IMR-90 (cell line): ENCODE measurements around the gene RTF1.

Source experiments
- POLR2A ChIP-seq: IDR thresholded peaks from 2 replicates; pipeline ENCODE4 v1.6.1; 2012; ENCODE audit warnings: mild to moderate bottlenecking, low read depth, low read length
- RFX5 ChIP-seq: IDR thresholded peaks from 2 replicates; pipeline ENCODE4 v1.8.0; 2012; ENCODE audit warnings: low read depth, mild to moderate bottlenecking, low read length, moderate library complexity
- SMC3 ChIP-seq: fragments of 150-350 bp; IDR thresholded peaks from 2 replicates; pipeline ENCODE4 v1.6.1; 2016; ENCODE audit warnings: low read depth, mild to moderate bottlenecking, antibody characterized with exemption, low read length, moderate library complexity
- TF ChIP-seq, protein P1 (sequence below): conservative IDR thresholded peaks from 2 replicates; pipeline ENCODE4 v1.5.1; 2012; ENCODE audit warnings: mild to moderate bottlenecking, low read depth, low read length, improper control_type of control experiment

GRCh38 chr15:41487381-41487780 is 70.5 kb downstream of the RTF1 start:
- no peak for TF ChIP-seq POLR2A
- TF ChIP-seq, protein P1, sequence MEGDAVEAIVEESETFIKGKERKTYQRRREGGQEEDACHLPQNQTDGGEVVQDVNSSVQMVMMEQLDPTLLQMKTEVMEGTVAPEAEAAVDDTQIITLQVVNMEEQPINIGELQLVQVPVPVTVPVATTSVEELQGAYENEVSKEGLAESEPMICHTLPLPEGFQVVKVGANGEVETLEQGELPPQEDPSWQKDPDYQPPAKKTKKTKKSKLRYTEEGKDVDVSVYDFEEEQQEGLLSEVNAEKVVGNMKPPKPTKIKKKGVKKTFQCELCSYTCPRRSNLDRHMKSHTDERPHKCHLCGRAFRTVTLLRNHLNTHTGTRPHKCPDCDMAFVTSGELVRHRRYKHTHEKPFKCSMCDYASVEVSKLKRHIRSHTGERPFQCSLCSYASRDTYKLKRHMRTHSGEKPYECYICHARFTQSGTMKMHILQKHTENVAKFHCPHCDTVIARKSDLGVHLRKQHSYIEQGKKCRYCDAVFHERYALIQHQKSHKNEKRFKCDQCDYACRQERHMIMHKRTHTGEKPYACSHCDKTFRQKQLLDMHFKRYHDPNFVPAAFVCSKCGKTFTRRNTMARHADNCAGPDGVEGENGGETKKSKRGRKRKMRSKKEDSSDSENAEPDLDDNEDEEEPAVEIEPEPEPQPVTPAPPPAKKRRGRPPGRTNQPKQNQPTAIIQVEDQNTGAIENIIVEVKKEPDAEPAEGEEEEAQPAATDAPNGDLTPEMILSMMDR = no peak
- TF ChIP-seq RFX5 = no peak
- no peak for TF ChIP-seq SMC3
